Panc1 (cell line): ENCODE results near the gene PRRT1B.

Experiments
- CTCF ChIP-seq: fragments of 450-650 bp; IDR thresholded peaks from 2 replicates; pipeline ENCODE4 v1.5.1; 2017; ENCODE audit warnings: mild to moderate bottlenecking
- TF ChIP-seq, protein P1 (sequence below), 2 experiments: IDR thresholded peaks; 2 replicates each; pipeline ENCODE4 v1.6.1; 2011 to 2012; ENCODE audit warnings: low read depth in 2 of 2, control low read depth in 1 of 2, low read length in 1 of 2, mild to moderate bottlenecking in 1 of 2, moderate library complexity in 1 of 2; ENCODE audit not compliant: insufficient read depth in 1 of 2

DNA sequence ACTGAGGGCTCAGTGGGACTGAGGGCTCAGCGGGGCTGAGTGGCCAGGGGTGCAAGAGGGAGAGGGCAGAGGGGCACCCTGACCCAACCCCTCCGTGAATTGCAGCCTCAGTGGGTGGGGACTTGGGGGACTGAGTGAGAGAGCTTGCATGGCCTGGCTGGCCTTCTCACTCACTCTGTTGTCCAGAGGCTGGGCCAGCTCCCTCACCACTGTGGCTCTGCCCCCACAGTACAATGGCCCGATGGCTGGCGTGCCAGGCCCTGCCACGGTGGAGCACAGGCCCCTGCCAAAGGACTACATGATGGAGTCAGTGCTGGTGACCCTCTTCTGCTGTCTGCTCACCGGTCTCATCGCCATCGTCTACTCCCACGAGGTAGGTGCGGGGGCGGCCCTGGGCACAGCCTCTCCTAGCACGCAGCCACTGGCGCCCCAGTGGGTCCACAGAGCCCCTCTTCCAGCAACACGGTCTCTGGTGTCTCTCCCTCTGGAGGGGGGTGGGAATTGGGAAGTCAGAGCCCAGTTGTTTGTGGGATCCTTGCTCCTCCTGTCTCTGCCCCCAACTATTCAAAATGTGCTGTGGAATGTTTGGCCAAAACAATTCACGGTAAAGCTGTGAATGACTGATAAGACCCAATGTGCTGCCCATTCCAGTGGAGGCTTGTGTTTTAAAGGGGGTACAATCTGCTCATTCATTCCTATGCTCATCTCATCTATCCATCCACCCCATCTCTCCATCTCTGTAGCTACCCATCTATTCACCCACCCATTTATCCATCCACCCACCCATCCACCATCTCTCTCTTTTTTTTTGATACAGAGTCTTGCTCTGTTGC is 10.7 kb downstream of the PRRT1B start:
- TF ChIP-seq, protein P1, sequence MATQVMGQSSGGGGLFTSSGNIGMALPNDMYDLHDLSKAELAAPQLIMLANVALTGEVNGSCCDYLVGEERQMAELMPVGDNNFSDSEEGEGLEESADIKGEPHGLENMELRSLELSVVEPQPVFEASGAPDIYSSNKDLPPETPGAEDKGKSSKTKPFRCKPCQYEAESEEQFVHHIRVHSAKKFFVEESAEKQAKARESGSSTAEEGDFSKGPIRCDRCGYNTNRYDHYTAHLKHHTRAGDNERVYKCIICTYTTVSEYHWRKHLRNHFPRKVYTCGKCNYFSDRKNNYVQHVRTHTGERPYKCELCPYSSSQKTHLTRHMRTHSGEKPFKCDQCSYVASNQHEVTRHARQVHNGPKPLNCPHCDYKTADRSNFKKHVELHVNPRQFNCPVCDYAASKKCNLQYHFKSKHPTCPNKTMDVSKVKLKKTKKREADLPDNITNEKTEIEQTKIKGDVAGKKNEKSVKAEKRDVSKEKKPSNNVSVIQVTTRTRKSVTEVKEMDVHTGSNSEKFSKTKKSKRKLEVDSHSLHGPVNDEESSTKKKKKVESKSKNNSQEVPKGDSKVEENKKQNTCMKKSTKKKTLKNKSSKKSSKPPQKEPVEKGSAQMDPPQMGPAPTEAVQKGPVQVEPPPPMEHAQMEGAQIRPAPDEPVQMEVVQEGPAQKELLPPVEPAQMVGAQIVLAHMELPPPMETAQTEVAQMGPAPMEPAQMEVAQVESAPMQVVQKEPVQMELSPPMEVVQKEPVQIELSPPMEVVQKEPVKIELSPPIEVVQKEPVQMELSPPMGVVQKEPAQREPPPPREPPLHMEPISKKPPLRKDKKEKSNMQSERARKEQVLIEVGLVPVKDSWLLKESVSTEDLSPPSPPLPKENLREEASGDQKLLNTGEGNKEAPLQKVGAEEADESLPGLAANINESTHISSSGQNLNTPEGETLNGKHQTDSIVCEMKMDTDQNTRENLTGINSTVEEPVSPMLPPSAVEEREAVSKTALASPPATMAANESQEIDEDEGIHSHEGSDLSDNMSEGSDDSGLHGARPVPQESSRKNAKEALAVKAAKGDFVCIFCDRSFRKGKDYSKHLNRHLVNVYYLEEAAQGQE (IDR thresholded peaks at IDR 0.05; ENCODE audit: insufficient read depth in 1 of 2, low read depth in 2 of 2, low read length in 1 of 2), result no peak
- no peak for TF ChIP-seq CTCF
